Activated naive CD4-positive, alpha-beta T cell treated with anti-CD3 and anti-CD28 coated beads, Interleukin-2, amount 10 ng/mL, durations not matched to agents 7 days and 5 days (primary cell): ENCODE results near the gene SCAI.
"Not testable (repeated sequence)": the region's sequence is repeated elsewhere in the genome, so short reads cannot be mapped to it uniquely, and the experiment has no call there.

Experiments
- CTCF ChIA-PET: fragments of 350-600 bp; sonication (Branson Sonifier 250); formaldehyde crosslinking; loops from one replicate; lab custom pipeline; 2021; ENCODE audit warnings: antibody characterized with exemption; lab: Charles Lee
- DNase-seq: peaks from one replicate; pipeline ENCODE4 v3.0.0-alpha.2; 2020
- H3K27ac Mint-ChIP-seq: one replicate; pipeline ENCODE4 v1.8.0; 2021; ENCODE audit warnings: mild to moderate bottlenecking, moderate library complexity, mixed read lengths
- H3K27me3 Mint-ChIP-seq: one replicate; pipeline ENCODE4 v1.8.0; 2021; ENCODE audit warnings: mild to moderate bottlenecking, mixed read lengths
- H3K36me3 Mint-ChIP-seq: one replicate; pipeline ENCODE4 v1.8.0; 2021; ENCODE audit warnings: mixed read lengths
- H3K4me1 Mint-ChIP-seq: one replicate; pipeline ENCODE4 v1.8.0; 2021; ENCODE audit warnings: mixed read lengths
- H3K4me3 Mint-ChIP-seq: one replicate; pipeline ENCODE4 v1.8.0; 2021; ENCODE audit warnings: mild to moderate bottlenecking, moderate library complexity, mixed read lengths
- H3K9me3 Mint-ChIP-seq: one replicate; pipeline ENCODE4 v1.8.0; 2021; ENCODE audit warnings: mixed read lengths

SCAI gene

GRCh38 chr9:125162891-125163290 lies 19.6 kb upstream of the SCAI start:
- H3K36me3 Mint-ChIP-seq: peaks cover 15% of the 10 kb centered on the region
- CTCF ChIA-PET, H3K27ac Mint-ChIP-seq, H3K4me1 Mint-ChIP-seq, H3K9me3 Mint-ChIP-seq, DNase-seq, H3K27me3 Mint-ChIP-seq, H3K4me3 Mint-ChIP-seq: not testable (repeated sequence)

GRCh38 chr9:125161284-125161918 lies 18.1 kb upstream of the SCAI start:
- no peak for DNase-seq

GRCh38 chr9:125160750-125161149 lies 17.4 kb upstream of the SCAI start:
- no peak overlapping the region for H3K27ac Mint-ChIP-seq
- H3K4me1 Mint-ChIP-seq: no peaks in the 10 kb centered on the region
- no peaks in the 10 kb centered on the region for H3K27me3 Mint-ChIP-seq
- CTCF ChIA-PET: interaction anchor here (1.1 kb wide), 1 partner anchor 18 kb away, joined by 3 read pairs; the partner anchor contains the start of gene SCAI
- peaks cover 16% of the 10 kb centered on the region for H3K36me3 Mint-ChIP-seq
- no peaks in the 10 kb centered on the region for H3K9me3 Mint-ChIP-seq
- DNase-seq: no peak
- H3K4me3 Mint-ChIP-seq: no peak overlapping the region

More at GRCh38 chr9:125161284-125161918, 18.1 kb upstream of the SCAI start:
- H3K27ac Mint-ChIP-seq: no peak overlapping the region
- no peaks in the 10 kb centered on the region for H3K9me3 Mint-ChIP-seq
- CTCF ChIA-PET: interaction anchor here (1.1 kb wide), 1 partner anchor 18 kb away, joined by 3 read pairs; the partner anchor contains the start of gene SCAI
- no peak overlapping the region for H3K4me3 Mint-ChIP-seq
- no peaks in the 10 kb centered on the region for H3K27me3 Mint-ChIP-seq
- peaks cover 20% of the 10 kb centered on the region for H3K36me3 Mint-ChIP-seq
- no peaks in the 10 kb centered on the region for H3K4me1 Mint-ChIP-seq

- Mint-ChIP-seq H3K4me3 (no peak overlapping the region), H3K27me3 (no peaks in the 10 kb centered on the region), H3K9me3 (no peaks in the 10 kb centered on the region), H3K27ac (no peak overlapping the region), H3K36me3 (peaks cover 36% of the 10 kb centered on the region), H3K4me1 (no peaks in the 10 kb centered on the region)
- no peak for DNase-seq
- CTCF ChIA-PET: no interaction called here
These were observed 13.2 kb upstream of the SCAI start for GRCh38 chr9:125156551-125156950.

GRCh38 chr9:125153712-125154367 lies 10.5 kb upstream of the SCAI start:
- peaks cover 6% of the 10 kb centered on the region for H3K4me1 Mint-ChIP-seq
- peaks cover 47% of the 10 kb centered on the region for H3K36me3 Mint-ChIP-seq
- no peaks in the 10 kb centered on the region for H3K27me3 Mint-ChIP-seq
- DNase-seq: no peak
- H3K27ac Mint-ChIP-seq: no peak overlapping the region
- CTCF ChIA-PET: no interaction called here
- no peak overlapping the region for H3K4me3 Mint-ChIP-seq
- no peaks in the 10 kb centered on the region for H3K9me3 Mint-ChIP-seq

GRCh38 chr9:125151730-125152129 lies 8.4 kb upstream of the SCAI start:
- no peak overlapping the region for H3K27ac Mint-ChIP-seq
- H3K4me1 Mint-ChIP-seq: peaks cover 9% of the 10 kb centered on the region
- no peak for DNase-seq
- CTCF ChIA-PET: no interaction called here
- no peaks in the 10 kb centered on the region for H3K9me3 Mint-ChIP-seq
- H3K27me3 Mint-ChIP-seq: no peaks in the 10 kb centered on the region
- H3K36me3 Mint-ChIP-seq: peaks cover 48% of the 10 kb centered on the region
- no peak overlapping the region for H3K4me3 Mint-ChIP-seq

- Mint-ChIP-seq H3K27ac (no peak overlapping the region), H3K4me1 (peaks cover 14% of the 10 kb centered on the region), H3K27me3 (no peaks in the 10 kb centered on the region), H3K9me3 (no peaks in the 10 kb centered on the region), H3K36me3 (peaks cover 47% of the 10 kb centered on the region), H3K4me3 (no peak overlapping the region)
- CTCF ChIA-PET: interaction anchor here (0.6 to 1.0 kb wide), 2 partner anchors 200 to 1826 kb away, joined by 3 to 4 read pairs; no protein-coding TSS in a partner anchor
- no peak for DNase-seq
These were observed 7.3 kb upstream of the SCAI start for GRCh38 chr9:125150349-125151245.

GRCh38 chr9:125147401-125147951 lies 4.1 kb upstream of the SCAI start:
- CTCF ChIA-PET: interaction anchor here (0.7 to 1.7 kb wide), 4 partner anchors 22 to 375 kb away, joined by 3 to 7 read pairs (median 4); no protein-coding TSS in a partner anchor
- no peaks in the 10 kb centered on the region for H3K9me3 Mint-ChIP-seq
- H3K4me3 Mint-ChIP-seq: no peak overlapping the region
- peaks cover 35% of the 10 kb centered on the region for H3K36me3 Mint-ChIP-seq
- H3K27me3 Mint-ChIP-seq: no peaks in the 10 kb centered on the region
- no peak for DNase-seq
- peaks cover 28% of the 10 kb centered on the region for H3K4me1 Mint-ChIP-seq
- no peak overlapping the region for H3K27ac Mint-ChIP-seq

- H3K4me1 Mint-ChIP-seq: peaks cover 40% of the 10 kb centered on the region
- H3K36me3 Mint-ChIP-seq: peaks cover 26% of the 10 kb centered on the region
- DNase-seq: no peak
- CTCF ChIA-PET: interaction anchor here (1.0 kb wide), 1 partner anchor 27 kb away, joined by 3 read pairs; no protein-coding TSS in a partner anchor
- H3K9me3 Mint-ChIP-seq: no peaks in the 10 kb centered on the region
- no peaks in the 10 kb centered on the region for H3K27me3 Mint-ChIP-seq
- H3K27ac Mint-ChIP-seq: no peak overlapping the region
- no peak overlapping the region for H3K4me3 Mint-ChIP-seq
These were observed 2.9 kb upstream of the SCAI start for GRCh38 chr9:125146247-125146646.

GRCh38 chr9:125145425-125145824 lies 2.1 kb upstream of the SCAI start:
- Mint-ChIP-seq H3K4me3 (no peak overlapping the region), H3K36me3 (peaks cover 18% of the 10 kb centered on the region), H3K27ac (no peak overlapping the region), H3K27me3 (no peaks in the 10 kb centered on the region), H3K9me3 (no peaks in the 10 kb centered on the region), H3K4me1 (peaks cover 42% of the 10 kb centered on the region)
- no peak for DNase-seq
- CTCF ChIA-PET: no interaction called here

GRCh38 chr9:125142560-125143376 lies 560 bp downstream of the SCAI start:
- Mint-ChIP-seq H3K4me3 (peak overlapping the region; percentile 90), H3K36me3 (peaks cover 14% of the 10 kb centered on the region), H3K4me1 (peaks cover 43% of the 10 kb centered on the region), H3K9me3 (no peaks in the 10 kb centered on the region), H3K27me3 (no peaks in the 10 kb centered on the region), H3K27ac (peak overlapping the region; percentile 76)
- DNase-seq: peak; percentile 38
- CTCF ChIA-PET: interaction anchor here (0.6 to 2.1 kb wide), 9 partner anchors 15 to 371 kb away, joined by 3 to 4 read pairs (median 3); partner anchors contain the start of gene WDR38

GRCh38 chr9:125141751-125142150 lies 1.6 kb downstream of the SCAI start:
- H3K4me3 Mint-ChIP-seq: peak overlapping the region; percentile 90
- H3K36me3 Mint-ChIP-seq: peaks cover 8% of the 10 kb centered on the region
- no peaks in the 10 kb centered on the region for H3K27me3 Mint-ChIP-seq
- H3K4me1 Mint-ChIP-seq: peaks cover 41% of the 10 kb centered on the region
- H3K9me3 Mint-ChIP-seq: no peaks in the 10 kb centered on the region
- CTCF ChIA-PET: interaction anchor here (1.1 kb wide), 2 partner anchors 17 to 36 kb away, joined by 3 to 4 read pairs; no protein-coding TSS in a partner anchor
- no peak overlapping the region for H3K27ac Mint-ChIP-seq
- DNase-seq: no peak

- CTCF ChIA-PET: no interaction called here
- no peaks in the 10 kb centered on the region for H3K27me3 Mint-ChIP-seq
- peaks cover 7% of the 10 kb centered on the region for H3K36me3 Mint-ChIP-seq
- peaks cover 38% of the 10 kb centered on the region for H3K4me1 Mint-ChIP-seq
- H3K27ac Mint-ChIP-seq: no peak overlapping the region
- H3K4me3 Mint-ChIP-seq: no peak overlapping the region
- no peak for DNase-seq
- H3K9me3 Mint-ChIP-seq: no peaks in the 10 kb centered on the region
These were observed 2.1 kb downstream of the SCAI start for GRCh38 chr9:125141251-125141650.
